SU-DHL-6 (cell line): ENCODE results near the gene C13orf46.

ENCODE experiments used
- H2AFZ ChIP-seq: fragments of 200-600 bp; sonication (generic); 2 replicates; pipeline ENCODE4 v1.6.1; 2014; ENCODE audit warnings: low read depth, mild to moderate bottlenecking, moderate library complexity, mixed read lengths, antibody characterized with exemption, low read length; ENCODE audit not compliant: severe bottlenecking
- H3F3A ChIP-seq: fragments of 200-600 bp; shearing (Covaris generic); 2 replicates; pipeline ENCODE4 v1.6.0; 2016; ENCODE audit warnings: antibody characterized with exemption, mild to moderate bottlenecking; ENCODE audit not compliant: insufficient read depth
- H3K27ac ChIP-seq: fragments of 200-600 bp; sonication (generic); 2 replicates; pipeline ENCODE4 v1.5.1; 2016; ENCODE audit warnings: low read depth, mild to moderate bottlenecking, low read length, moderate library complexity, mixed read lengths
- H3K27me3 ChIP-seq: fragments of 200-600 bp; sonication (generic), shearing (Covaris generic); 2 replicates; pipeline ENCODE4 v1.6.0; 2014; ENCODE audit warnings: mild to moderate bottlenecking, low read length
- H3K36me3 ChIP-seq: fragments of 200-600 bp; sonication (generic); 2 replicates; pipeline ENCODE4 v1.6.1; 2014; ENCODE audit warnings: mild to moderate bottlenecking, low read length, mixed read lengths
- H3K4me2 ChIP-seq: fragments of 300-600, 200-600 bp; shearing (Covaris generic), sonication (generic); 2 replicates; pipeline ENCODE4 v1.6.0; 2014; ENCODE audit warnings: low read length, low read depth, mild to moderate bottlenecking; ENCODE audit not compliant: poor library complexity, severe bottlenecking
- H3K4me3 ChIP-seq: fragments of 200-600 bp; sonication (generic); 2 replicates; pipeline ENCODE4 v1.5.1; 2014; ENCODE audit warnings: antibody characterized with exemption, low read length, mild to moderate bottlenecking, mixed read lengths; ENCODE audit not compliant: insufficient read depth, poor library complexity, severe bottlenecking
- H3K79me2 ChIP-seq: fragments of 200-600 bp; sonication (generic); 2 replicates; pipeline ENCODE4 v1.6.1; 2014; ENCODE audit warnings: mild to moderate bottlenecking, low read length, moderate library complexity; ENCODE audit not compliant: insufficient read depth
- H3K9ac ChIP-seq: fragments of 200-600 bp; sonication (generic); 2 replicates; pipeline ENCODE4 v1.7.0; 2014; ENCODE audit warnings: mild to moderate bottlenecking, low read length
- H3K9me2 ChIP-seq: fragments of 200-600 bp; sonication (generic); replicated peaks from 2 replicates; pipeline ENCODE4 v1.6.1; 2014; ENCODE audit warnings: low read length; ENCODE audit not compliant: insufficient read depth
- H3K9me3 ChIP-seq: fragments of 200-600 bp; sonication (generic); 2 replicates; pipeline ENCODE4 v1.6.1; 2014; ENCODE audit warnings: low read length, mixed read lengths; ENCODE audit not compliant: insufficient read depth
- H4K20me1 ChIP-seq: fragments of 200-600 bp; sonication (generic); 2 replicates; pipeline ENCODE4 v1.6.1; 2014; ENCODE audit warnings: low read depth, mild to moderate bottlenecking, antibody characterized with exemption, low read length, moderate library complexity, mixed read lengths
- CTCF ChIP-seq: fragments of 200-600 bp; sonication (generic); IDR thresholded peaks from one replicate; pipeline ENCODE4 v1.5.1; 2017; ENCODE audit warnings: antibody characterized with exemption, mild to moderate bottlenecking, low read length, moderate library complexity; ENCODE audit not compliant: insufficient read depth, poor library complexity, severe bottlenecking
- EZH2phosphoT487 ChIP-seq: fragments of 200-600 bp; sonication (generic), shearing (Covaris generic); conservative IDR thresholded peaks from 2 replicates; pipeline ENCODE4 v1.6.1; 2018; ENCODE audit warnings: mild to moderate bottlenecking, antibody characterized with exemption, low read length, moderate library complexity, mixed read lengths

C13orf46 gene

GRCh38 chr13:113934576-113934975 is 39.3 kb downstream of the C13orf46 start:
- Histone ChIP-seq H2AFZ (no peak overlapping the region), H3K79me2 (no peaks in the 10 kb centered on the region)

DNA sequence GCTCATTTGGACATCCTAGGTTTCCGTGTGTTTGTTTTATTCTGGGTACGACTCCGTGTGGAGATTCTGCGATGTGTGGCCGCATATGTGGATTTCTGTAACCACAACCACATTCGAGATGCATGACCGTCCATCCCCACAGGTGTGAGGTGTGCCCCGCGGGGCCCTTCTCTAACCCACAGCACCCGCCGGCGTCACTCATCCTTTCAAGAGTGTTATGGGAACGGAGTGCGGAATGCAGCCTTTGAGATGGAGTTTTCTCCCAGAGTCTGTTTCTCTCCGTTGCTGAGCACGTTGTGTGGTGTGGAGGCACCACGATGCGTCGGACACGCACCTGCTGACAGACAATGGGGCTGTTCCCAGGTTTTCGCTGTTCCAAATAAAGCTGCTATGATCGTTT is 40.0 kb downstream of the C13orf46 start:
- H3K27me3 ChIP-seq = no peaks in the 10 kb centered on the region
- H3K4me3 ChIP-seq = no peak overlapping the region
- H4K20me1 ChIP-seq = no peaks in the 10 kb centered on the region
- H3K9ac ChIP-seq = no peak overlapping the region
- H2AFZ ChIP-seq = no peak overlapping the region
- H3K36me3 ChIP-seq = no peaks in the 10 kb centered on the region
- H3F3A ChIP-seq = no peaks in the 10 kb centered on the region
- H3K4me2 ChIP-seq = no peak overlapping the region
- no peaks in the 10 kb centered on the region for H3K79me2 ChIP-seq
- H3K27ac ChIP-seq = no peak overlapping the region
- TF ChIP-seq EZH2phosphoT487 = no peak
- TF ChIP-seq CTCF = no peak
- no peaks in the 10 kb centered on the region for H3K9me2 ChIP-seq
- no peaks in the 10 kb centered on the region for H3K9me3 ChIP-seq

More at GRCh38 chr13:113934576-113934975, 39.3 kb downstream of the C13orf46 start:
- Histone ChIP-seq H3K27ac (no peak overlapping the region), H3F3A (no peaks in the 10 kb centered on the region), H3K9me2 (no peaks in the 10 kb centered on the region), H3K9me3 (no peaks in the 10 kb centered on the region), H4K20me1 (no peaks in the 10 kb centered on the region), H3K4me2 (no peak overlapping the region), H3K4me3 (no peak overlapping the region), H3K27me3 (no peaks in the 10 kb centered on the region), H3K9ac (no peak overlapping the region), H3K36me3 (no peaks in the 10 kb centered on the region)
- no peak for TF ChIP-seq CTCF
- no peak for TF ChIP-seq EZH2phosphoT487

GRCh38 chr13:113931841-113932459 is 41.9 kb downstream of the C13orf46 start:
- H2AFZ ChIP-seq = no peak overlapping the region
- no peaks in the 10 kb centered on the region for H3K36me3 ChIP-seq
- H3K27me3 ChIP-seq = no peaks in the 10 kb centered on the region
- H4K20me1 ChIP-seq = no peaks in the 10 kb centered on the region
- H3K79me2 ChIP-seq = no peaks in the 10 kb centered on the region
- TF ChIP-seq CTCF (no peak), EZH2phosphoT487 (no peak)
- H3K4me3 ChIP-seq = no peak overlapping the region
- no peaks in the 10 kb centered on the region for H3F3A ChIP-seq
- no peak overlapping the region for H3K27ac ChIP-seq
- no peak overlapping the region for H3K4me2 ChIP-seq
- H3K9ac ChIP-seq = no peak overlapping the region
- no peaks in the 10 kb centered on the region for H3K9me3 ChIP-seq
- no peaks in the 10 kb centered on the region for H3K9me2 ChIP-seq
